Measurements from ENCODE around the gene CYP26C1. TPM values are rescaled to one million over a fixed set of nuclear protein-coding genes. Genes with fewer than 3 reads are reported as not detected.

The CYP26C1 gene, protein sequence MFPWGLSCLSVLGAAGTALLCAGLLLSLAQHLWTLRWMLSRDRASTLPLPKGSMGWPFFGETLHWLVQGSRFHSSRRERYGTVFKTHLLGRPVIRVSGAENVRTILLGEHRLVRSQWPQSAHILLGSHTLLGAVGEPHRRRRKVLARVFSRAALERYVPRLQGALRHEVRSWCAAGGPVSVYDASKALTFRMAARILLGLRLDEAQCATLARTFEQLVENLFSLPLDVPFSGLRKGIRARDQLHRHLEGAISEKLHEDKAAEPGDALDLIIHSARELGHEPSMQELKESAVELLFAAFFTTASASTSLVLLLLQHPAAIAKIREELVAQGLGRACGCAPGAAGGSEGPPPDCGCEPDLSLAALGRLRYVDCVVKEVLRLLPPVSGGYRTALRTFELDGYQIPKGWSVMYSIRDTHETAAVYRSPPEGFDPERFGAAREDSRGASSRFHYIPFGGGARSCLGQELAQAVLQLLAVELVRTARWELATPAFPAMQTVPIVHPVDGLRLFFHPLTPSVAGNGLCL
- total RNA-seq: under 1 TPM in 3 of 4 donors, not detected in 1; 0.13 to 0.36 (median 0.16) TPM

GRCh38 chr10:93059975-93060886 is at the start of gene CYP26C1:
Gene CYP26C1, plus strand, starts transcription at chr10:93060798. Its CDS starts 466 bp downstream, at chr10:93061264.
- TF ChIP-seq, protein P1, sequence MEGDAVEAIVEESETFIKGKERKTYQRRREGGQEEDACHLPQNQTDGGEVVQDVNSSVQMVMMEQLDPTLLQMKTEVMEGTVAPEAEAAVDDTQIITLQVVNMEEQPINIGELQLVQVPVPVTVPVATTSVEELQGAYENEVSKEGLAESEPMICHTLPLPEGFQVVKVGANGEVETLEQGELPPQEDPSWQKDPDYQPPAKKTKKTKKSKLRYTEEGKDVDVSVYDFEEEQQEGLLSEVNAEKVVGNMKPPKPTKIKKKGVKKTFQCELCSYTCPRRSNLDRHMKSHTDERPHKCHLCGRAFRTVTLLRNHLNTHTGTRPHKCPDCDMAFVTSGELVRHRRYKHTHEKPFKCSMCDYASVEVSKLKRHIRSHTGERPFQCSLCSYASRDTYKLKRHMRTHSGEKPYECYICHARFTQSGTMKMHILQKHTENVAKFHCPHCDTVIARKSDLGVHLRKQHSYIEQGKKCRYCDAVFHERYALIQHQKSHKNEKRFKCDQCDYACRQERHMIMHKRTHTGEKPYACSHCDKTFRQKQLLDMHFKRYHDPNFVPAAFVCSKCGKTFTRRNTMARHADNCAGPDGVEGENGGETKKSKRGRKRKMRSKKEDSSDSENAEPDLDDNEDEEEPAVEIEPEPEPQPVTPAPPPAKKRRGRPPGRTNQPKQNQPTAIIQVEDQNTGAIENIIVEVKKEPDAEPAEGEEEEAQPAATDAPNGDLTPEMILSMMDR (IDR thresholded peaks at IDR 0.05): no peak
- DNase-seq (ENCODE audit: low spot score) (no peak), ATAC-seq (ENCODE audit: low FRiP score) (no peak)

DNA sequence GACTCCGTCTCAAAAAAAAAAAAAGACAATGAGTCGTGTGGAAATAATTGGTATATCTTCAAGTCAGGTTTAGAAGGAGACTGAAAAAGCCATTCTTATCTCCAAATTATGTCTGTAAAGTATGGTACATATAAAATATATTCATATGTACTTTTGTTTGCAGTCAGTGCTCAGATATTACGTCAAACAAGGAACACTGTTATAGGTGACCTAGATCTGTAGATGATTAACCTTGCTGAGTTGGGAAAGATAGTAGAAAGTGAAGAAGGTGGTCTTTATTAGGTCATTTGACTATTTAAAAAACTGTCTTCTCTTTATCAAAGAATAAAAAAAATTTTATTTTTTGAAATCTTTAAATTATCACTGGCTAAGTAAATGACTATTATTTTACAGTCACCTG is 44.9 kb upstream of the CYP26C1 start:
- ATAC-seq (ENCODE audit: low FRiP score) (no peak), DNase-seq (ENCODE audit: low spot score) (no peak)
- TF ChIP-seq, protein P1 (IDR thresholded peaks at IDR 0.05): no peak

DNA sequence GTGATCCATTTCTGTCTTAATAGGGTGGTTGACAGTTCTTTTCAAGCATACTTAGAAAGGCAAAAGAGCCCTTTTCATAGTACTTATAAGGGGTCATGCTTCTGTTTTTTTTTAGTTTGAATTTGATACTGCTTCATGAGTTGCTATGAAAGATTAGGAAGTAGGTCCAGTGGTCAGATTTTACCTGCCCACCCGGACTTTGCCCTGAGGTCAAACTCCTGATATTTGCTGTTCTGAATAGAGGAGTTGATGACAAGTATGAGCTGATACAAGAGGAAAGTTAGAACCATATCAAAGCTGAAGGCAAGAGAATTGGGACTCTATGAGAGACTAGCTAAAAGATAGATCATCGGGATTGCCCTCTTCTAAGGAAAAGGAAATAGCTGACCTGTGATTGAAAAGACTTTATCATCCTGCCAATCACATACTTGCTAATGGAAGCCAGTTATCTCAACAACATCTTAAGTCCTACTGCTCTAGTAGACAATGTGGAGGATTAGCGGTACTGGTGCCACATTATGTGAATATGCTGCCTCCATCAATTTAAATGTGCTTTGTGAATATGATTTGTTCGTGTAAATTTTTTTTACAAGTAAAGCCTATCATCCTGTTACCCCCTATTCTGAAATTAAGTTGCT is 37.5 kb upstream of the CYP26C1 start:
- no peak for ATAC-seq (ENCODE audit: low FRiP score)
- TF ChIP-seq, protein P1 (IDR thresholded peaks at IDR 0.05): no peak
- no peak for DNase-seq (ENCODE audit: low spot score)

GRCh38 chr10:93026072-93026471 is 34.5 kb upstream of the CYP26C1 start:
- DNase-seq (ENCODE audit: low spot score) (no peak), ATAC-seq (ENCODE audit: low FRiP score) (no peak)
- TF ChIP-seq, protein P1 (IDR thresholded peaks at IDR 0.05): no peak

GRCh38 chr10:93027508-93027907 is 33.1 kb upstream of the CYP26C1 start:
- DNase-seq (ENCODE audit: low spot score): no peak
- TF ChIP-seq, protein P1 (IDR thresholded peaks at IDR 0.05): no peak
- ATAC-seq (ENCODE audit: low FRiP score): no peak

- ATAC-seq (ENCODE audit: low FRiP score) (no peak), DNase-seq (ENCODE audit: low spot score) (no peak)
- TF ChIP-seq, protein P1 (IDR thresholded peaks at IDR 0.05): no peak
These were observed 31.7 kb upstream of the CYP26C1 start for GRCh38 chr10:93028883-93029282.
